HCT116 (cell line): ENCODE data around the gene STIMATE.

Source experiments
- EGR1 ChIP-seq: IDR thresholded peaks from 2 replicates; pipeline ENCODE4 v1.6.1; 2012; ENCODE audit warnings: low read depth
- REST ChIP-seq: IDR thresholded peaks from 2 replicates; pipeline ENCODE4 v1.6.1; 2012; ENCODE audit warnings: low read depth

GRCh38 chr3:52873433-52874159, 23.8 kb downstream of the STIMATE start:
- TF ChIP-seq REST (no peak), EGR1 (no peak)
